Fibroblast of skin of scalp (primary cell): Measurements from ENCODE around the gene RNGTT. TPM values are rescaled to one million over a fixed set of nuclear protein-coding genes. Genes with fewer than 3 reads are reported as not detected.
"Not testable (repeated sequence)": the region's sequence is repeated elsewhere in the genome, so short reads cannot be mapped to it uniquely, and the experiment has no call there.

Experiments used
- DNase-seq: peaks from one replicate; pipeline ENCODE4 v3.0.0-alpha.2; 2013
- polyA plus RNA-seq, 2 experiments: library from polyadenylated mRNA; unstranded; fragments of 120-200 nt; gene quantifications; one replicate each; pipeline ENCODE4 v1.2.1, GENCODE V29; 2013; ENCODE audit not compliant: insufficient read length in 2 of 2

Gene RNGTT
- 13.0 TPM for polyA plus RNA-seq (2013, experiment 1 of 2; ENCODE audit: insufficient read length)
- 15.1 TPM for polyA plus RNA-seq (2013, experiment 2 of 2; ENCODE audit: insufficient read length)

DNA sequence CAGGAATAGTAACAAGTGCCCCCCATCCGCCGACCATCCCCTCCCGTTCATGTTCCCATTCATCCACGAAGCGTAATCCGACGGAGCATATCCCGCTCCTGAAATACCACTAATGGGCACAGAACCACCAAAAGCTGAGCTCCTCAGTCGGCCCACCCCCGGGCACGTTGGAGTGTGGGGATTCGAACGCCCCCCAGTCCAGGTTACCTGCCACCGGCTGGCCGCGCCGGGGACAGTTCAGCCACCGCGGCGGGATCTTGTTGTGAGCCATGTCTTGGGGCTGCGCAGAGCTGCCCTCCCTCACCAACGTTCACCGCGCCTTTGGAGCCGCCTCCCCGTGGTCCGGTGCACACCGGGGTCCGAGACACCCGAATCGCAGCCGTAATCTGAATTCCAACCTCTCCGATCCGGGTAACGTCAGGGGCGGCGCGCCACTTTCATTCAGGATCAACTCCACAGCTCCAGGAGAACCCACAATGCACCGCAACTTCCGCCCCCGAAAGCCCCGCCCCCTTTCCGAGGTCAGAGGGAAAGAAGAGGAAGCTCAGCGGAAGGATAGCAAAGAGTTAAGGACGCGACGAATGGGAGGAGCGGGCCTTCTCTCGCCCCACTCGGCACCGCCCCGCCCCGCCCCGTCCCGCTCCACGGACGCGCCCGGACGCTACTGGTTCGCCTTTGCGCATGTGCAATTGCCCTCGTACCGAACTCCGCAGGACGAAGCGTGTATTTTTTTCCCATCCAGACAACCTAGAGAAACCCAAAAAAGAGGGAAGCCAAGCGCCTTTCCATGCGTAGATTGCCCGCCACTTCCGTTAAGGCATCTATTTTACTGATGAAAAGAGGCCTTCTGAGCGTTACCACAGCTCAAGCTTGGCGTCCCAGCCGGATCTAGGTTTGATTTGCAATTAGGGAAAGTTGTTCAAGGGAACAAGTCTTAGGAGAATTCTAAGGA lies at the start of gene RNGTT:
TSS of gene RNGTT (minus strand) at position 480 of the 952 bp plus-strand sequence. CDS start at position 271, 209 bp downstream.
- peak; percentile 99 for DNase-seq

DNA sequence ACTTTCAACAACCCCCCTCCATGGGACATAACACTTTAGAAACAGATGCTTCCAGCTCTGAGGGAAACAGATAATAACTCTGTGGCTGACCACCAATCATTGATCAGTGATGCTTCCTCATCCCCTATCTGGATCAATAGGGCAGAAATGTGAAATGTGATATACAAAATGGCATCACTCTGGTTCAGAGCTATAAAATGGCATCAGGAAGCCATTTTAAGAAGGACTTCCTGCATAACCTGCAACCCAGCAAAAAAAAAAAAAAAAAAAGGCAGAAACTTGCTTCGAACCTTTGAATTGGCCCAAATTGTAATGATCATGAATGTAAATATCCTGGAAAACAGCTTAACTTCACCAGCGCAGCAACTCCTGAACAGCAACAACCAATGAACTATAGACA lies 48.0 kb upstream of the RNGTT start:
- no peak for DNase-seq

- no peak for DNase-seq
Measured at GRCh38 chr6:89010825-89011224, 47.4 kb upstream of the RNGTT start.

DNA sequence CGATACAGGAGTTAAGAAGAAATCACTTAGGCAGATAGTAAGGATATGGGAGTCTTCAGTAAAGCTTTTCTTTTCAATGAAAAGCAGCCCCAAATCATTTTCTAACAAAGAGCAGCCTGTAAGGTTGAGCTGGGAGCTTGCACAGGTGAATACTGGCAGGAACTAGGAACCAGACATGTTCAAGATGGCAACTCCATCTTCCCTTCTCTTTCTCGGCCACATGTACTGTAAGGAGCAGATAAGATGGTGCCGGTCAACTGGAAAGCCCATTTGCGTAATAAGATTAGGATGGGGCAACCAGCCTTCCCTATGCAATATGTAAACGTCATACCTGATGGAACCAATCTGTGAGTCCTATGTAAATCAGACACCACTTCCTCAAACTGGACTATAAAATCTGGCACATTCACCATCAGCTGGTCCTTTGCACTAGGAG lies 46.2 kb upstream of the RNGTT start:
- DNase-seq = no peak

DNA sequence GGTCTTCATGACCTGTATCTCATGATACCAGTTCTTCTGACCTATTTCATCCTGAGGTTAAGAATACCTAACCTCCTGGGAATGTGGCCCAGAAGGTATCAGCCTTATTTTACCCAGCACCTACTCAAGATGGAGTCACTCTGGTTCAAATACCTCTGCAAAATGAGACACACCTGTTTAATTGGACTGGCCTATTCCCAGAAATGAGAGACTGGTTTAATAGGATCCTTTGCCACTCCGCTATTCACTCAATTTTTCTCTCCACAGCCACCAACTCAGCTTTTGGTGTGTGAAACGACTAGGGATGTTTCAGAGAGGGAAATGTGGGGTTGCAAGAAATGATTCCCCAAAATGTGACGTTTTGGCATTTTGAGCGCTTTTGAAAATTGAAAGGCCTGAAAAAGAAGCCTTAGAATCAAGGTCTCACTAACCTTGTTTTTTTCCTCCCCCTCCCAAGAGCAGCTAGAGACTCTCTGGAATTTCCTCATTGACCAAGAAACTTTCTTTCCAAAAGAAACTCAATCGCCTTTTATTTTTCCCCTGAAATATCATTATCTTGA lies 45.5 kb upstream of the RNGTT start:
- DNase-seq = no peak

DNA sequence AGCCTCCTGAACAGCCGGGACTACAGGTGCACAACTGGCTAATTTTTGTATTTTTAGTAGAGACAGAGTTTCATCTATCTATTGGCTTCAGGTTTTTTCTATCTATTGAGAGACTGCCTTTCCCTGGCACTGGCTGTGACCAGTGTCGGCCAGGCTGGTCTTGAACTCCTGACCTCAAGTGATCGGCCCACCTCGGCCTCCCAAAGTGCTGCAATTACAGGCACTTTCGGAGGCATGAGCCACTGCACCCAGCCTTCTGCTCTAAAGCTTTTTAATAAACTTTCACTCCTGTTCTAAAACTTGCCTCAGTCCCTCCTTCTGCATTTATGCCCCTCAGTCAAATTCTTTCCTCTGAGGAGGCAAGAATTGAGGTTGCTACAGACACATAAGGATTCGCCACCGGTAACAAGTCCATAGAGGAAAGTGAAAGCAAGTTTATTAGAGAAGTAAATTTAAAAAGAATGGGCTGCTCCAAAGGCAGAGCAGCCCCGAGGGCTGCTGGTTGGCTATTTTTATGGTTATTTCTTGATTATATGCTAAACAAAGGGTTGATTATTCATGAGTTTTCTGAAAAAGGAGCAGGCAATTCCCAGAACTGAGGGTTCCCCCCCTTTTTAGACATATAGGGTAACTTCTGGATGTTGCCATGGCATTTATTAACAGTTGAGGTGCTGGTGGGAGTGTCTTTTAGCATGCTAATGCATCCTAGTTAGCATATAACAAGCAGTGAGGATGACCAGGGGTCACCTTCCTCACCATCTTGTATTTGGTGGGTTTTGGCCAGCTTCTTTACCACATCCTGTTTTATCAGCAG lies 44.8 kb upstream of the RNGTT start:
- no peak for DNase-seq

DNA sequence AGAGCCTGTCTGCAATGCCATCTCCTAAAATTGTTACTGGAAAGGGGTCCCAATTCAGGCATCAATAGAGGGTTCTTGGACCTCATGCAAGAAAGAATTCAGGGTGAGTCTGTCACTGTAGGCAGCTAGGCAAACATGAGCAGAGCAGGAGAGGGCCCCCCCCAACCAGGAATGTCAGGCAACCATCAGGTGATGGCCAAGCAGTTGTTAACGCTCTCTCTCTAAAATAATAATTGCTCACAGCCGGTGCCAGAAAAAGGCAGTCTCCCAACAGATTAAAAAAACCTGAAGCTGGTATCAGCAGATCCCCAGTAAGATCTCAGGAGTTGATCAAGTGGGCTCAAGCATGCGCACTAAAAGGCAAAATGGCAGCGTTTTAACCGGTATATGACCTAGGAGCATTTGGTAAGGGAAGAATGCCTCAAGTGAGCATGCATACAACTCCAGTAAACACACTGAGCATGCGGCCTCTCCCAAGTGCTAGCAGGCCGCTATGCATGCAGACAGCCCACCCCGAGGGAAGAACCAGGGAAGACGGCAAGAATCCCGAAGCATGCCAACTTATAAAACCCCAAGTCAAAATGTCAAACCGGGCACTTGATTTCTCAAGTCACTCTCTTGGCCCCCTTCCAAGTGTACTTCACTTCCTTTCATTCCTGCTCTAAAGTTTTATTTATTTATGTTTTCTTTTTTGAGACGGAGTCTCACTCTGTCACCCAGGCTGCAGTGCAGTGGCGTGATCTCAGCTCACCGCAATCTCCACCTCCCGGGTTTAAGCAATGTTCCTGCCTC lies 44.0 kb upstream of the RNGTT start:
- DNase-seq = peak; percentile 18

DNA sequence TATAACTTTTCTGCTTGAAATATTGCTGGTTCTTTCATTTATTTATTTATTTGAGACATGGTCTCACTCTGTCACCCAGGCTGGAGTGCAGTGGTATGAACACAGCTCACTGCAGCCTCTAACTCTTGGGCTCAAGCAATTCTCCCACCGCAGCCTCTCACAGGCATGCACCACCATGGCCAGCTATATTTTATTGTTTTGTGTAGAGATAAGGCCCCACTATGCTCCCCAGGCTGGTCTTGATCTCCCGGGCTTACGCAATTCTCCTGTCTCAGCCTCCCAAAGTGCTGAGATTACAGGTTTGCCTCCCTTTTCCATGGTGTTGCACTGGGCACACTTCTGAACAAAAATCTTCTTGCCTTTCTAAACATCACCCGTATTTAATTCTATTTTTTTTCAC lies 39.1 kb upstream of the RNGTT start:
- DNase-seq = no peak

DNA sequence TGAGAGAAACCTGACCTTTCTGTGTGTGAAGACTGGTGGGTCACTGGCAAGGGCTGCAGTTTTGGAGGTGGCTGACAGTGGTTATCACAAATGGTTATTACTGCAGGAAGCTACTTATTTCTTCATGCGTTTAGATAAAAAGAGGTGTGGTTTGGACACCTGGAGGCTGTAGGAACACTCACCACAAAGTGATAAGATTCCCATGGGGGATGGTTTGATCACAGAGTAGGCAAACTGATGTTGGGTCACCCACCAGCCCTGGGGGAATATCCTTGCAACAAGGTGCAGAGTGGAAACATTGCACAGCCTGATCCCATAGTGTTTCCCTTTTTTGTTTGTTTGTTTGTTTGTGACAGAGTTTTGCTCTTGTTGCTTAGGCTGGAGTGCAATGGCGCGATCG lies 33.9 kb upstream of the RNGTT start:
- DNase-seq = no peak

GRCh38 chr6:88992741-88993552 lies 29.5 kb upstream of the RNGTT start:
- no peak for DNase-seq

- no peak for DNase-seq
Measured at GRCh38 chr6:88989215-88989614, 25.8 kb upstream of the RNGTT start.

- no peak for DNase-seq
Measured at GRCh38 chr6:88987922-88988321, 24.5 kb upstream of the RNGTT start.

DNA sequence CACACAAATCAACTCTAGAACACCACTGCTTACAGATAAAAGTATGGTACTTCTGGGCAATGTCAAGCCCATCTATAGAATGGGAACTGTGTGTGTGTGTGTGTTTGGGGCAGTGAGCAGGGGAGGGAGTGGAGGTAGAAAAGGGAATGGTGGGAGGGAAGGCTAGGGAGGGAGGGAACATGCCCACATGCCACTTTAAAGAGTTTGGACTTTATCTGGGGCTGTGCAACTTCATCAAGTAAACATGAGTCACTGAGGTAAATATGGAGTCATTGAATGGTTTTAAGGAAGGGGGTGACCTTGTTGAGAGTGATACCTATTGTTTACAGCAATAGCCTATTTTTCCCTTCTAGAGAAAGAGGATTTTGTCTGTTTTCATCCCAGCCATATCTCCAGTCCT lies 22.5 kb upstream of the RNGTT start:
- no peak for DNase-seq

DNA sequence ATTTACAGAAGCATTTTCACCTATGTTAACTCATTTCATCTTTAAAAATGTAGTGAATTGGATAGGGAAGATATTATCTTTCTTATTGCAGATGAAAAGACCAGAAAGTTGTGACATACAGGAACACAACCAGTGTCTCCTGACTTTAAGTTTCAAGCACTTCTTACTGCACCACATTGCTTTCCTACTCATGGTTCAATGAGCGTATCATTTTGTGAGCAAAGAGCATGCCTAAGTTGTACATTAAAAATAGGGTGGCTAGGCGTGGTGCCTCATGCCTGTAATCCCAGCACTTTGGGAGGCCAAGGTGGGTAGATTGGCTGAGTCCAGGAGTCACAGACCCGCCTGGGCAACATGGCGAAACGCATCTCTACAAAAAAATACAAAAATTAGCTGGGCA lies 21.2 kb upstream of the RNGTT start:
- no peak for DNase-seq

GRCh38 chr6:88984152-88984551 lies 20.7 kb upstream of the RNGTT start:
- DNase-seq = no peak

DNA sequence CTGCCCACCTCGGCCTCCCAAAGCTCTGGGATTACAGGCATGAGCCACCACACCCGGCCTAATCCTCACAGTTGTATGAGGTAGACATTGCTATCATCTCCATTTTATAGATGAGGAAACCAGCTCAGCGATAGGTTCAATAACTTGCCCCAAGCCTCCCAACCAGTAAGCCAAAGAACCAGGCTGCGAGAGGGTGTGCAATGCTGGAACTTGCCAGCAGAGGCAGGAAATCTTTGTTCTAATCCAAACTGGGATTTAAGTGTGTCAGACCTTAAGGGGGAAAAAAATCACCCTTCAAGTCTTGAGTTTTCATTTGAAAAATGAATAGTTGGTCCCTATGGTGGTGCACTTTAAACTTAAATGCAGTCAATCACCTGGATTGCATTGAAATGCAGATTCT lies 20.1 kb upstream of the RNGTT start:
- DNase-seq = peak; percentile 43

DNA sequence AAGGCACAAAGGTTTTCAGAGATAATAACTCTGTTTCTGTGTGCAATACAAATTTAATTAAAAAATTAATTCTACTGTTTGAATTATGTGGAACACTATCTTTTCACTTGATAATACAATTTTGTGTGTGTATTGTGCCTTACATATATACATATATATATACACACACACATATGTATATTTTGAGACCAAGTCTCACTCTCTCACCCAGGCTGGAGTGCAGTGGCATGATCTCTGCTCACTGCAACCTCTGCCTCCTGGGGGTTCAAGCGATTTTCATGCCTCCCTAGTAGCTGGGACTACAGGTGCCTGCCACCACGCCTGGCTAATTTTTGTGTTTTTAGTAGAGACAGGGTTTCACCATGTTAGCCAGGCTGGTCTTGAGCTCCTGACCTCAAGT lies 19.7 kb upstream of the RNGTT start:
- not testable (repeated sequence) for DNase-seq

GRCh38 chr6:88982720-88983119 lies 19.3 kb upstream of the RNGTT start:
- DNase-seq = peak; percentile 74

DNA sequence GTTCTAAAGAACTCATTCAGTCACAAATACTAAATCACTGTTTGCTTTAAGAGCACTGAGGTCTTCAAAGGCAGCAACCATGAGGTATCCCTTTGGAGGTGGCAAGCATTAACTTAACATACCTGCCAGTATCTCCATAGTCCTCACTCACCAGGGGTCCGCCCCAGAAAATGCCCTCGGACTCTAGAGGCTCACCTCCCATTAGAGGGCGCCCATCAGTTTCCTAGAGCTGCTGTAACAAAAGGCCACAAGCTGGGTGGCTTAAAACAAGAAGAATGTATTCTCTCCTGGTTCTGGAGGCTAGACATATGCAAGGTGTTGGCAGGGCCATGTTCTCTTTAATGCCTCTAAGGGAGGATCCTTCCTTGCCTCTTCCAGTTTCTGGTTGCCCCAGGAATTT lies 12.0 kb upstream of the RNGTT start:
- DNase-seq = no peak

GRCh38 chr6:88972504-88973423 lies 9.3 kb upstream of the RNGTT start:
- DNase-seq = no peak
